Mesendoderm (in vitro differentiated cells): Measurements from ENCODE around the gene PLCL2.

Experiments
- DNase-seq: peaks from one replicate; pipeline ENCODE4 v3.0.0; 2013
- H2AK5ac ChIP-seq: 2 replicates; pipeline ENCODE4 v1.6.1; 2013; ENCODE audit warnings: low read length, inconsistent platforms
- H2BK120ac ChIP-seq: 2 replicates; pipeline ENCODE4 v1.6.1; 2013; ENCODE audit warnings: low read depth, mild to moderate bottlenecking, low read length, moderate library complexity, mixed read lengths
- H2BK15ac ChIP-seq: replicated peaks from 2 replicates; pipeline ENCODE4 v1.6.1; 2013; ENCODE audit warnings: low read depth, mild to moderate bottlenecking, moderate library complexity
- H2BK5ac ChIP-seq: 2 replicates; pipeline ENCODE4 v1.6.1; 2013; ENCODE audit warnings: low read length, inconsistent platforms
- H3K18ac ChIP-seq: 2 replicates; pipeline ENCODE4 v1.6.1; 2013; ENCODE audit warnings: mild to moderate bottlenecking, low read length, mixed read lengths
- H3K23ac ChIP-seq: one replicate; pipeline ENCODE4 v1.6.1; 2013; ENCODE audit warnings: low read length
- H3K27ac ChIP-seq: 2 replicates; pipeline ENCODE4 v1.5.1; 2013; ENCODE audit warnings: low read depth, mild to moderate bottlenecking, inconsistent platforms, low read length, moderate library complexity
- H3K27me3 ChIP-seq: 2 replicates; pipeline ENCODE4 v1.6.1; 2013; ENCODE audit warnings: low read length, control low read depth, mild to moderate bottlenecking, inconsistent platforms; ENCODE audit not compliant: insufficient read depth, poor library complexity
- H3K36me3 ChIP-seq: 2 replicates; pipeline ENCODE4 v1.6.1; 2013; ENCODE audit warnings: low read length, inconsistent platforms; ENCODE audit not compliant: control insufficient read depth, insufficient read depth
- H3K4ac ChIP-seq: one replicate; pipeline ENCODE4 v1.6.1; 2013; ENCODE audit warnings: low read depth, mild to moderate bottlenecking, low read length, moderate library complexity
- H3K4me1 ChIP-seq: 2 replicates; pipeline ENCODE4 v1.6.1; 2013; ENCODE audit warnings: low read depth, low read length, inconsistent platforms; ENCODE audit not compliant: control insufficient read depth
- H3K4me2 ChIP-seq: 2 replicates; pipeline ENCODE4 v1.6.1; 2013; ENCODE audit warnings: low read length
- H3K4me3 ChIP-seq: 2 replicates; pipeline ENCODE4 v1.5.1; 2013; ENCODE audit warnings: mild to moderate bottlenecking, low read length
- H3K56ac ChIP-seq: one replicate; pipeline ENCODE4 v1.6.1; 2013; ENCODE audit warnings: low read length
- H3K79me1 ChIP-seq: 2 replicates; pipeline ENCODE4 v1.6.1; 2013; ENCODE audit warnings: low read length, inconsistent platforms
- H3K79me2 ChIP-seq: 2 replicates; pipeline ENCODE4 v1.6.1; 2013; ENCODE audit warnings: mild to moderate bottlenecking, low read length; ENCODE audit not compliant: control insufficient read depth, insufficient read depth
- H3K9ac ChIP-seq: 2 replicates; pipeline ENCODE4 v1.6.1; 2013; ENCODE audit warnings: low read length, inconsistent platforms
- H4K5ac ChIP-seq: one replicate; pipeline ENCODE4 v1.6.1; 2013; ENCODE audit warnings: low read length
- H4K8ac ChIP-seq: one replicate; pipeline ENCODE4 v1.6.1; 2013; ENCODE audit warnings: low read depth, mild to moderate bottlenecking, control low read depth, low read length, moderate library complexity
- WGBS: extraction: QIAGEN DNeasy Blood & Tissue Kit; methylation state at CpG from one replicate; pipeline ENCODE4 v1.1.7; 2013; ENCODE audit warnings: low lambda C conversion rate, missing lambda C conversion rate; ENCODE audit not compliant: insufficient coverage; ENCODE audit errors: extremely low coverage; 5-methylcytosine and 5-hydroxymethylcytosine counted together

Gene PLCL2

DNA sequence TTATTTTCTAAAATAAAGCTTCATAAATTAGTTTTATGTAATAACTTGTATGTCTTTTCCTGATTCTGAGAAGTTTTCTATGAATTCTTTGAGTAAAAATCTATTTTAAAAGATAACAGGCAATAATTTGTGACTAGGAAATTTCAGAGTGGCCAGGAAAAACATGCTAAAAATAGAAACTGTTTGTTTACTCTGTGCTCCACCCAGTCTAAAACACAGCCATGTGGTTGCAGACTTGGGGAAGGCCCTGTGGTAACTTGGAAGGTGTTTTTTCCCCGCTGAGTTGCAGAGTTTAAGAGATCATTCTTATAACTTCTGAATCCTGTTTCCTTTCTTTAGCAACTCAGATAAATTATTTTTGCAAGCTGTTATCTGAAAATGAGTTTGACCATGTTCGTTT, 21.9 kb downstream of the PLCL2 start:
- Histone ChIP-seq H3K36me3 (no peaks in the 10 kb centered on the region), H2BK120ac (no peak overlapping the region), H3K4me3 (no peak overlapping the region), H3K18ac (no peak overlapping the region), H3K23ac (no peak overlapping the region), H2BK15ac (no peak overlapping the region), H3K79me1 (no peaks in the 10 kb centered on the region), H2AK5ac (no peak overlapping the region), H3K4ac (no peak overlapping the region), H3K79me2 (no peaks in the 10 kb centered on the region), H3K4me2 (no peak overlapping the region), H3K4me1 (no peaks in the 10 kb centered on the region), H3K9ac (no peak overlapping the region), H2BK5ac (no peak overlapping the region), H4K8ac (no peak overlapping the region), H3K56ac (no peak overlapping the region), H4K5ac (no peak overlapping the region), H3K27me3 (no peaks in the 10 kb centered on the region), H3K27ac (no peak overlapping the region)
- WGBS = no CpG with 5 or more reads among the region's 2 CpGs
- DNase-seq = no peak

DNA sequence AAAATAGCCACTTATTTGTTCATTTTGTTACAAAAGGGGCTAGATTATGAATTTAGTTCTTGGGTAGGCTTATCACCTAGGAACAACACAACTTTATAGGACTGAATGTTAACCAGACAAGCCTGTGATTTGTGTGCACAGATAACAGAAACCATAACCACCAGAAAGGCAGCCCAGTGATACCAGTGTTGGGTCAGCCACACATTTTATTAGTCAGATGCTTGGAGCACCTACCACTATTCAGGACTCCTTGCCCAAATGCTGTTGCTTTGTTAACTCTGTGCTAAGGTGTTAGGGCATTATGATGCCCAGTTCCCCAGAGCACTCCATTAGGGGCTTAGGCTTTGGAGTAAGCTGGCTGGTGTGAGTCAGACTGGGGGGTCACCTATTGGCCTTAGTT, 22.5 kb downstream of the PLCL2 start:
- H3K9ac ChIP-seq = no peak overlapping the region

DNA sequence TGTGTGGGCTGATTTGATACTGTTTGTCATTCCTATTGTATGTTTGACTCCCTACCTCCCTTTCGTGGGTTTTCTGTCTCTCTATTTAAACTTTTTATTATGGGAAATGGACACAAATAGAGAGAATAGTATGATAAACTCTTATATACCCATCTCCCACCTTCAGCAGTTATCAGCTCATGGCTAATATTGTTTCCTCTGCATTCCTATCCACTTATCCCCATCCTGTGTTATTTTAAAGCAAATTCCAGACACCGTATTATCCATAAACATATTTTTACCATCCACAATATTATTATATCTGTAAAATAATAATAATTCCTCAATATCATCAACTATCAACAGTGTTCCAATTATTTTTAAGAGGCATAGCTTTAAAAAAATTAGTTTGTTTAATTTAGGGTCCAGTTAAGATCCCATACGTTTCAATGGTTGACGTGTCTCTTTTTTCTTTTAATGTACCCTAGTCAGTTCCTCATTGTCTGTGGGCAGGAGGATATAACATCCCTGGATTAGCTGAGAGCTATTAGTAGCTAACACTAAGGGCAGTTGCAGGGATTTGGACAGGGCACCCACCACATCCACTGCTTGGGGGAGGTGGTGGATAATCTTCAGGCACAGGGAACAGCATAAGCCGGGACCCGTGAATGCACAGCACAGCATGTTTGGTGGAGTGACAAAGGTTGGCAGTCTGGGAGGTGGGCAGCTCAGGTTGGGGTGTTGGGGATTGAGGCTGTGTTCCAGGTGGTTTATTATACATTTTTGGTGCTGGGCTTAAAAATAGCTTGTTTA, 23.5 kb downstream of the PLCL2 start:
- no peak overlapping the region for H3K4me3 ChIP-seq
- H3K23ac ChIP-seq = no peak overlapping the region
- H2BK120ac ChIP-seq = no peak overlapping the region
- no peaks in the 10 kb centered on the region for H3K79me2 ChIP-seq
- H3K27me3 ChIP-seq = no peaks in the 10 kb centered on the region
- no peak for DNase-seq
- no peak overlapping the region for H3K18ac ChIP-seq
- H3K4me1 ChIP-seq = no peaks in the 10 kb centered on the region
- no peak overlapping the region for H3K9ac ChIP-seq
- H4K5ac ChIP-seq = no peak overlapping the region
- no peak overlapping the region for H3K4me2 ChIP-seq
- H2AK5ac ChIP-seq = no peak overlapping the region
- no peaks in the 10 kb centered on the region for H3K79me1 ChIP-seq
- H3K27ac ChIP-seq = no peak overlapping the region
- WGBS = 100% methylated on average over 1 of the region's 6 CpGs
- H3K56ac ChIP-seq = no peak overlapping the region
- no peak overlapping the region for H2BK15ac ChIP-seq
- H3K4ac ChIP-seq = no peak overlapping the region
- no peak overlapping the region for H4K8ac ChIP-seq
- H3K36me3 ChIP-seq = no peaks in the 10 kb centered on the region
- H2BK5ac ChIP-seq = no peak overlapping the region

More for the DNA sequence above, 22.5 kb downstream of the PLCL2 start:
- Histone ChIP-seq H3K4me3 (no peak overlapping the region), H3K23ac (no peak overlapping the region), H3K27me3 (no peaks in the 10 kb centered on the region), H3K27ac (no peak overlapping the region), H4K5ac (no peak overlapping the region), H3K4me1 (no peaks in the 10 kb centered on the region), H3K18ac (no peak overlapping the region), H3K36me3 (no peaks in the 10 kb centered on the region), H3K4me2 (no peak overlapping the region), H2BK5ac (no peak overlapping the region), H3K79me2 (no peaks in the 10 kb centered on the region), H2BK15ac (no peak overlapping the region), H3K56ac (no peak overlapping the region), H3K79me1 (no peaks in the 10 kb centered on the region), H3K4ac (no peak overlapping the region), H2AK5ac (no peak overlapping the region), H4K8ac (no peak overlapping the region), H2BK120ac (no peak overlapping the region)
- no peak for DNase-seq

DNA sequence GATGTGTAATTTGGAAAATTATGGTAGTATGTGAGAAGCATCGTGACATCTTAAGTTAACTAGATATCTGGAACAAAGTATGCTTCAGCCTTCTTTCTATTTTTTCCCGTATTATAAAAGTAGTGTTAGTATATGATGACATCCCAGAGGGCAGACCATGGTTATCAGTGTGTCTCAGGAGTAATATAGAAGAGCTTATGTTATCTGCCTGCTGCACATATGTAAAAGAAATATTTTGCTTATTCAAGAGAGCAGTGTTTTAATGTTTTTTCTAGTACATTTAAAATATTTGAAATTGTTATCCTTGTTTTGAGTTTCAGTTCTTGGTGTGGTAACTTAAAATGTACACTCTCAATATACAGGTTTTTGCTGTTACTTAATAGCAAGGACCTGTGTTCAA, 24.1 kb downstream of the PLCL2 start:
- H3K79me1 ChIP-seq = no peaks in the 10 kb centered on the region
- H3K4ac ChIP-seq = no peak overlapping the region
- no peak overlapping the region for H2BK15ac ChIP-seq
- WGBS = 100% methylated on average over 1 of the region's 2 CpGs
- H3K18ac ChIP-seq = no peak overlapping the region
- no peak overlapping the region for H3K4me2 ChIP-seq
- H4K5ac ChIP-seq = no peak overlapping the region
- no peaks in the 10 kb centered on the region for H3K79me2 ChIP-seq
- DNase-seq = no peak
- no peaks in the 10 kb centered on the region for H3K36me3 ChIP-seq
- no peak overlapping the region for H2BK120ac ChIP-seq
- no peak overlapping the region for H2AK5ac ChIP-seq
- no peaks in the 10 kb centered on the region for H3K4me1 ChIP-seq
- H4K8ac ChIP-seq = no peak overlapping the region
- no peaks in the 10 kb centered on the region for H3K27me3 ChIP-seq
- H3K56ac ChIP-seq = no peak overlapping the region
- no peak overlapping the region for H3K9ac ChIP-seq
- H3K4me3 ChIP-seq = no peak overlapping the region
- no peak overlapping the region for H3K23ac ChIP-seq
- no peak overlapping the region for H3K27ac ChIP-seq
- no peak overlapping the region for H2BK5ac ChIP-seq

DNA sequence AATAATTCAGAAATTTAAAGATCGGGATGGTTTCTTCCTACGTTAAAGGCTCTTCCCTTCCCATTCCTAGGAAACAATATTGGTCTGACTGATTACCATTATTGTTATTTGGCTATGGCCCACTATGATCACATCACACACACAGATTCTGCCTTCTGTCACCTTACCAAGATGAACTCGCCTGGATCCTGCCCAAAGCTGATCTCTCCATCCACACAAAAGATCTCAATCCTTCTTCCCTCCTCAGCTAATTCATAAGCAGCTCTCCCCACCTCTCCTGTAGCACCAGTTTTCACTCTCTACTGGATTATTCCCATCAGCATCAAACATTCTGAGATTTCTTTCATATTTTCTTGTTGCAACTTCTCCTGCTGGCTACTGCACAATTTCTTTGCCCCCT, 25.0 kb downstream of the PLCL2 start:
- no peak overlapping the region for H3K27ac ChIP-seq
- H4K5ac ChIP-seq = no peak overlapping the region
- no peak overlapping the region for H2BK5ac ChIP-seq
- WGBS = no CpG with 5 or more reads among the region's 3 CpGs
- H4K8ac ChIP-seq = no peak overlapping the region
- H3K23ac ChIP-seq = no peak overlapping the region
- no peak overlapping the region for H2BK15ac ChIP-seq
- no peak overlapping the region for H2BK120ac ChIP-seq
- no peak for DNase-seq
- H3K56ac ChIP-seq = no peak overlapping the region
- no peak overlapping the region for H3K9ac ChIP-seq
- H3K4me2 ChIP-seq = no peak overlapping the region
- no peaks in the 10 kb centered on the region for H3K4me1 ChIP-seq
- H3K18ac ChIP-seq = no peak overlapping the region
- H3K79me1 ChIP-seq = no peaks in the 10 kb centered on the region
- no peak overlapping the region for H2AK5ac ChIP-seq
- H3K36me3 ChIP-seq = no peaks in the 10 kb centered on the region
- H3K79me2 ChIP-seq = no peaks in the 10 kb centered on the region
- H3K4me3 ChIP-seq = no peak overlapping the region
- H3K27me3 ChIP-seq = no peaks in the 10 kb centered on the region
- H3K4ac ChIP-seq = no peak overlapping the region

DNA sequence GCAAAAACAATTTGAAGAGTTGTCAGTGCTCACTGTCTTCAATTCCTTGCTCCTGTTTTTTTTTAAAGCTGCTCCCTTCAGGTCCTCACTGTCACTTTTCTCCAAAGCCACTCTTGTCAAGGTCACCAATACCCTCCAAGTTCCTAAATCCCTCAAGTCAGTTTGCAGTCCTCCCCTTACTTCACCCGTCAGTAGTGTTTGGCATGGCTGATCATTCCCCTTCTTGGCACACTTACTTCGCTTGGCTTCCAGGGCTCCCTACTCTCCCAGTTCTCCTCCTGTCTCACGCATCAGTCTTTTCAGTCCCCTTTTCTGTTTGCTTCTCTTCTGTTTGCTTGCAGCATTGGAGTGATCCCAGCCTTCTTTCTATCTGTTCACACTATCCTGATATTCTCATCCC, 25.5 kb downstream of the PLCL2 start:
- H3K79me1 ChIP-seq = no peaks in the 10 kb centered on the region
- DNase-seq = no peak
- H3K56ac ChIP-seq = no peak overlapping the region
- no peak overlapping the region for H3K9ac ChIP-seq
- no peak overlapping the region for H2BK15ac ChIP-seq
- H3K27me3 ChIP-seq = no peaks in the 10 kb centered on the region
- no peak overlapping the region for H4K5ac ChIP-seq
- no peak overlapping the region for H2AK5ac ChIP-seq
- H3K4ac ChIP-seq = no peak overlapping the region
- no peak overlapping the region for H2BK120ac ChIP-seq
- no CpG with 5 or more reads among the region's 3 CpGs for WGBS
- H3K4me2 ChIP-seq = no peak overlapping the region
- H3K27ac ChIP-seq = no peak overlapping the region
- no peak overlapping the region for H2BK5ac ChIP-seq
- H3K79me2 ChIP-seq = no peaks in the 10 kb centered on the region
- H3K23ac ChIP-seq = no peak overlapping the region
- H3K4me3 ChIP-seq = no peak overlapping the region
- H4K8ac ChIP-seq = no peak overlapping the region
- no peaks in the 10 kb centered on the region for H3K4me1 ChIP-seq
- no peak overlapping the region for H3K18ac ChIP-seq
- no peaks in the 10 kb centered on the region for H3K36me3 ChIP-seq
